Type B pancreatic cell (in vitro differentiated cells): Measurements from ENCODE around the gene RIPPLY1. TPM values are rescaled to one million over a fixed set of nuclear protein-coding genes. Genes with fewer than 3 reads are reported as not detected.

ENCODE experiments used
- DNase-seq: peaks from one replicate; pipeline ENCODE4 v3.0.0; 2021; ENCODE audit warnings: mixed read lengths; ENCODE audit not compliant: unreplicated experiment; ENCODE audit errors: extremely low spot score
- H3K27ac Mint-ChIP-seq: 2 replicates; pipeline ENCODE4 v1.8.0; 2021; ENCODE audit warnings: mild to moderate bottlenecking, mixed read lengths
- H3K27me3 Mint-ChIP-seq: 2 replicates; pipeline ENCODE4 v1.8.0; 2021; ENCODE audit warnings: mixed read lengths
- H3K36me3 Mint-ChIP-seq: 2 replicates; pipeline ENCODE4 v1.8.0; 2021; ENCODE audit warnings: mixed read lengths
- H3K4me1 Mint-ChIP-seq: one replicate; pipeline ENCODE4 v1.8.0; 2021; ENCODE audit warnings: mixed read lengths; ENCODE audit not compliant: unreplicated experiment
- H3K4me3 Mint-ChIP-seq: 2 replicates; pipeline ENCODE4 v1.8.0; 2021; ENCODE audit warnings: mild to moderate bottlenecking, mixed read lengths
- H3K9me3 Mint-ChIP-seq: 2 replicates; pipeline ENCODE4 v1.8.0; 2021; ENCODE audit warnings: mixed read lengths
- CTCF ChIP-seq: fragments of 200-600 bp; sonication (generic); conservative IDR thresholded peaks from 2 replicates; pipeline ENCODE4 v1.5.0; 2021; ENCODE audit warnings: antibody characterized with exemption, mild to moderate bottlenecking
- total RNA-seq: library from RNA; stranded (reverse); gene quantifications from 2 replicates; pipeline ENCODE4 v1.2.1, GENCODE V29; 2021; ENCODE audit warnings: low replicate concordance

RIPPLY1 gene
- total RNA-seq, 1 donor from 2014 or later, result 3.4 TPM

GRCh38 chrX:106949366-106949765 lies 46.2 kb upstream of the RIPPLY1 start:
- Mint-ChIP-seq H3K27ac (no peak overlapping the region), H3K27me3 (no peaks in the 10 kb centered on the region), H3K4me3 (no peak overlapping the region), H3K36me3 (peaks cover 10% of the 10 kb centered on the region), H3K4me1 (no peaks in the 10 kb centered on the region), H3K9me3 (no peaks in the 10 kb centered on the region)
- TF ChIP-seq CTCF, result no peak
- DNase-seq, result no peak

- no peak overlapping the region for H3K4me3 Mint-ChIP-seq
- H3K4me1 Mint-ChIP-seq, result no peaks in the 10 kb centered on the region
- peaks cover 10% of the 10 kb centered on the region for H3K36me3 Mint-ChIP-seq
- TF ChIP-seq CTCF, result no peak
- no peak for DNase-seq
- H3K27me3 Mint-ChIP-seq, result no peaks in the 10 kb centered on the region
- no peaks in the 10 kb centered on the region for H3K9me3 Mint-ChIP-seq
- no peak overlapping the region for H3K27ac Mint-ChIP-seq
Observed at GRCh38 chrX:106948641-106949040, 45.5 kb upstream of the RIPPLY1 start.

- Mint-ChIP-seq H3K9me3 (no peaks in the 10 kb centered on the region), H3K36me3 (no peaks in the 10 kb centered on the region), H3K27me3 (no peaks in the 10 kb centered on the region), H3K4me1 (no peaks in the 10 kb centered on the region), H3K4me3 (no peak overlapping the region), H3K27ac (no peak overlapping the region)
- no peak for DNase-seq
- no peak for TF ChIP-seq CTCF
Observed at GRCh38 chrX:106946464-106946863, 43.3 kb upstream of the RIPPLY1 start.

- Mint-ChIP-seq H3K4me3 (no peak overlapping the region), H3K27ac (no peak overlapping the region), H3K4me1 (no peaks in the 10 kb centered on the region), H3K9me3 (no peaks in the 10 kb centered on the region), H3K27me3 (no peaks in the 10 kb centered on the region), H3K36me3 (no peaks in the 10 kb centered on the region)
- no peak for TF ChIP-seq CTCF
- no peak for DNase-seq
Observed at GRCh38 chrX:106940068-106940467, 36.9 kb upstream of the RIPPLY1 start.

GRCh38 chrX:106939566-106939965 lies 36.4 kb upstream of the RIPPLY1 start:
- Mint-ChIP-seq H3K4me1 (no peaks in the 10 kb centered on the region), H3K4me3 (no peak overlapping the region), H3K27me3 (no peaks in the 10 kb centered on the region), H3K36me3 (no peaks in the 10 kb centered on the region), H3K9me3 (no peaks in the 10 kb centered on the region), H3K27ac (no peak overlapping the region)
- TF ChIP-seq CTCF, result no peak
- no peak for DNase-seq

- no peak overlapping the region for H3K27ac Mint-ChIP-seq
- TF ChIP-seq CTCF, result no peak
- no peaks in the 10 kb centered on the region for H3K36me3 Mint-ChIP-seq
- no peaks in the 10 kb centered on the region for H3K9me3 Mint-ChIP-seq
- H3K4me3 Mint-ChIP-seq, result no peak overlapping the region
- DNase-seq, result no peak
- H3K27me3 Mint-ChIP-seq, result no peaks in the 10 kb centered on the region
- no peaks in the 10 kb centered on the region for H3K4me1 Mint-ChIP-seq
Observed at GRCh38 chrX:106936246-106936645, 33.1 kb upstream of the RIPPLY1 start.
